Muscle layer of colon (tissue), 2 donors: ENCODE results near the gene SNX27.

Source experiments
- H3K27ac ChIP-seq: one replicate; pipeline ENCODE4 v1.7.0; 2013; ENCODE audit warnings: low read depth, mild to moderate bottlenecking, low read length, moderate library complexity
- H3K27me3 ChIP-seq, 2 donors: one replicate each; pipeline ENCODE4 v1.7.0; 2013; ENCODE audit warnings: low read length in 2 of 2, mild to moderate bottlenecking in 2 of 2; ENCODE audit not compliant: insufficient read depth in 2 of 2, control insufficient read depth in 1 of 2
- H3K36me3 ChIP-seq: one replicate; pipeline ENCODE4 v1.7.0; 2013; ENCODE audit warnings: mild to moderate bottlenecking, low read length; ENCODE audit not compliant: insufficient read depth
- H3K4me1 ChIP-seq: one replicate; pipeline ENCODE4 v1.7.0; 2013; ENCODE audit warnings: mild to moderate bottlenecking, low read length; ENCODE audit not compliant: insufficient read depth
- H3K4me3 ChIP-seq, 2 donors: one replicate each; pipeline ENCODE4 v1.7.0; 2013; ENCODE audit warnings: low read length in 2 of 2, low read depth in 1 of 2, mild to moderate bottlenecking in 1 of 2, moderate library complexity in 1 of 2
- H3K9ac ChIP-seq: one replicate; pipeline ENCODE4 v1.7.0; 2013; ENCODE audit warnings: low read length
- H3K9me3 ChIP-seq: one replicate; pipeline ENCODE4 v1.7.0; 2013; ENCODE audit warnings: mild to moderate bottlenecking, low read length
- donor health status: abdominal sarcoma.
- donor health status: Adenocarcinoma of cecum.

SNX27 gene

GRCh38 chr1:151708891-151709290 lies 97.0 kb downstream of the SNX27 start:
- Histone ChIP-seq H3K36me3 (no peaks in the 10 kb centered on the region), H3K27me3 (no peaks in the 10 kb centered on the region), H3K4me1 (no peaks in the 10 kb centered on the region), H3K27ac (no peak overlapping the region), H3K9me3 (no peaks in the 10 kb centered on the region), H3K9ac (no peak overlapping the region), H3K4me3 (no peak overlapping the region)

- Histone ChIP-seq H3K9me3 (no peaks in the 10 kb centered on the region), H3K27ac (no peak overlapping the region), H3K4me1 (no peaks in the 10 kb centered on the region)
Observed at GRCh38 chr1:151710187-151710840, 98.5 kb downstream of the SNX27 start.

GRCh38 chr1:151711044-151711800 lies 99.4 kb downstream of the SNX27 start:
- H3K4me3 ChIP-seq: no peak overlapping the region
- H3K9ac ChIP-seq: no peak overlapping the region
- no peaks in the 10 kb centered on the region for H3K4me1 ChIP-seq
- H3K9me3 ChIP-seq: no peaks in the 10 kb centered on the region
- no peak overlapping the region for H3K27ac ChIP-seq
- H3K27me3 ChIP-seq: peaks cover 5 to 6% of the 10 kb centered on the region in 2 donors
- no peaks in the 10 kb centered on the region for H3K36me3 ChIP-seq

More at GRCh38 chr1:151710187-151710840, 98.5 kb downstream of the SNX27 start:
- Histone ChIP-seq H3K36me3 (no peaks in the 10 kb centered on the region), H3K9ac (no peak overlapping the region), H3K4me3 (no peak overlapping the region), H3K27me3 (no peaks in the 10 kb centered on the region)

- no peaks in the 10 kb centered on the region for H3K36me3 ChIP-seq
Observed at GRCh38 chr1:151711951-151712350, 100.1 kb downstream of the SNX27 start.

GRCh38 chr1:151713044-151713443 lies 101.2 kb downstream of the SNX27 start:
- Histone ChIP-seq H3K9ac (no peak overlapping the region), H3K27ac (no peak overlapping the region), H3K27me3 (peaks cover 5 to 14% of the 10 kb centered on the region in 2 donors)

More at GRCh38 chr1:151711951-151712350, 100.1 kb downstream of the SNX27 start:
- Histone ChIP-seq H3K27ac (no peak overlapping the region), H3K27me3 (peaks cover 5 to 11% of the 10 kb centered on the region in 2 donors), H3K9me3 (no peaks in the 10 kb centered on the region), H3K4me1 (no peaks in the 10 kb centered on the region), H3K9ac (no peak overlapping the region), H3K4me3 (no peak overlapping the region)

GRCh38 chr1:151713874-151714273 lies 102.0 kb downstream of the SNX27 start:
- Histone ChIP-seq H3K9me3 (no peaks in the 10 kb centered on the region), H3K36me3 (no peaks in the 10 kb centered on the region), H3K4me1 (no peaks in the 10 kb centered on the region), H3K27ac (no peak overlapping the region), H3K27me3 (peaks cover 5 to 14% of the 10 kb centered on the region in 2 donors), H3K4me3 (no peak overlapping the region), H3K9ac (no peak overlapping the region)

More at GRCh38 chr1:151713044-151713443, 101.2 kb downstream of the SNX27 start:
- H3K36me3 ChIP-seq: no peaks in the 10 kb centered on the region
- H3K4me1 ChIP-seq: no peaks in the 10 kb centered on the region
- no peaks in the 10 kb centered on the region for H3K9me3 ChIP-seq
- H3K4me3 ChIP-seq: no peak overlapping the region

- H3K9ac ChIP-seq: no peak overlapping the region
- no peak overlapping the region for H3K27ac ChIP-seq
- no peak overlapping the region for H3K4me3 ChIP-seq
- no peaks in the 10 kb centered on the region for H3K36me3 ChIP-seq
- no peaks in the 10 kb centered on the region for H3K4me1 ChIP-seq
- H3K9me3 ChIP-seq: no peaks in the 10 kb centered on the region
- peaks cover 5 to 14% of the 10 kb centered on the region in 2 donors for H3K27me3 ChIP-seq
Observed at GRCh38 chr1:151714820-151715725, 103.2 kb downstream of the SNX27 start.

GRCh38 chr1:151715726-151716404 lies 104.0 kb downstream of the SNX27 start:
- Histone ChIP-seq H3K9me3 (no peaks in the 10 kb centered on the region), H3K27me3 (peaks cover 5 to 14% of the 10 kb centered on the region in 2 donors), H3K36me3 (no peaks in the 10 kb centered on the region), H3K4me1 (no peaks in the 10 kb centered on the region), H3K4me3 (no peak overlapping the region), H3K9ac (no peak overlapping the region), H3K27ac (no peak overlapping the region)

- Histone ChIP-seq H3K9me3 (no peaks in the 10 kb centered on the region), H3K4me1 (no peaks in the 10 kb centered on the region), H3K27ac (no peak overlapping the region), H3K9ac (no peak overlapping the region), H3K36me3 (no peaks in the 10 kb centered on the region), H3K4me3 (no peak overlapping the region), H3K27me3 (peaks cover 5 to 14% of the 10 kb centered on the region in 2 donors)
Observed at GRCh38 chr1:151716405-151716762, 104.5 kb downstream of the SNX27 start.

GRCh38 chr1:151716771-151717631 lies 105.2 kb downstream of the SNX27 start, which contains the start of gene CELF3:
TSS of gene CELF3 (minus strand) at chr1:151716803. CDS start at chr1:151716020, 783 bp downstream.
- Histone ChIP-seq H3K9me3 (no peaks in the 10 kb centered on the region), H3K27me3 (peaks cover 5 to 14% of the 10 kb centered on the region in 2 donors), H3K4me1 (peaks cover 5% of the 10 kb centered on the region), H3K4me3 (no peak within 1 kb of the TSS), H3K9ac (no peak within 1 kb of the TSS), H3K27ac (no peak within 1 kb of the TSS), H3K36me3 (no peaks in the 10 kb centered on the region)
